Measurements from ENCODE around the gene TCOF1.

- TF ChIP-seq CTCF (IDR thresholded peaks at IDR 0.05; ENCODE audit: low read depth, low read length) (no peak), EZH2phosphoT487 (IDR thresholded peaks at IDR 0.05; ENCODE audit: low read depth) (no peak)
These were observed 45.0 kb upstream of the TCOF1 start for GRCh38 chr5:150312518-150312917.

Measured in OCI-LY3 (cell line).